BE2C (cell line): ENCODE measurements around the gene SELL.

Experiments used
- DNase-seq: peaks from one replicate; pipeline ENCODE4 v3.0.0-alpha.2; 2020
- H3K27me3 ChIP-seq: fragments of 250-450 bp; sonication (Bioruptor Pico); 2 replicates; pipeline ENCODE4 v1.5.1; 2020; ENCODE audit warnings: mild to moderate bottlenecking
- H3K36me3 ChIP-seq: fragments of 250-450 bp; sonication (Bioruptor Pico); 2 replicates; pipeline ENCODE4 v1.5.1; 2020; ENCODE audit warnings: mild to moderate bottlenecking
- H3K4me1 ChIP-seq: fragments of 250-450 bp; sonication (Bioruptor Pico); 2 replicates; pipeline ENCODE4 v1.5.1; 2020
- H3K4me3 ChIP-seq: 2 replicates; pipeline ENCODE4 v1.5.1; 2011; ENCODE audit warnings: low read depth, low read length
- H3K9me3 ChIP-seq: fragments of 250-450 bp; sonication (Bioruptor Pico); 2 replicates; pipeline ENCODE4 v1.5.1; 2020
- CTCF ChIP-seq: IDR thresholded peaks from 2 replicates; pipeline ENCODE4 v1.5.1; 2012; ENCODE audit warnings: mild to moderate bottlenecking, low read depth, low read length

Gene SELL

DNA sequence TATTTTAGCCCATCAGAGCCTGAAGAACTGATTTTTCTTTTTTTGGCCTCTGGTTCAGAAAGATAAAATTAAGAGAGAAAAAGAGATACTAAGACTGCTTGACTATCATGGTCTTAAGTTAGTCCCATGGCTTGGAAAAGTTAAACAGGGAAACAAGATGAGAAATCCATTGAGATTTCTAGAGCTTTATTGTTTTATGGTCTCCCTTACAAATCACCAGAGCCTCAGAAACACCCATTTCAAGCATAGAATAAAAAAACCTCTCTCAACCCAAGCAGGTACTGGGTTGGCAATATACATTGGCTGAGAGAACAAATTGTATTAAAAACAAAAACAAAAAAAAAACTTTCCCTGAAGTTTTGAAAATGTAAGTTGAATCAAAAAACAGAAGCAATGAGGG is 18.6 kb upstream of the SELL start:
- Histone ChIP-seq H3K27me3 (peaks cover 22% of the 10 kb centered on the region), H3K36me3 (no peaks in the 10 kb centered on the region), H3K9me3 (no peaks in the 10 kb centered on the region), H3K4me1 (no peaks in the 10 kb centered on the region), H3K4me3 (no peak overlapping the region)
- TF ChIP-seq CTCF, result no peak
- no peak for DNase-seq

DNA sequence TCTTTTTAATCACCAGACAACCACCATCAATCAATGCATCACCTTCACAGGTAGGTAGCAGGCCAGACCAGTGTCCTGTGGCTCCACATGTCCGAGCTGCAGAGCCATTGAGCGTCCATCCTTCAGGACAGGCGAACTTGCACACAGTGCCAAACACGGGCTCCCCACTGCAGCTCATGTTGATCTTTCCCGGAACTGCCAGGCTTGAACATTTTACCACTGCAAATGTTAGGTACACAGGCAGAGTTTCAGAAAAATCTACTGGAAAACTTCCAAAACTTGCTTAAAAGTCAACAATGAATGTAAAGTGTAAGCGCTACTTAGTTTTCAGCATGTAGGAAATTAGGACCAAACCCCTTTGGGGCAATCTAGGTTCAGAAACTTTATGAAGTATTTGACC is 15.9 kb upstream of the SELL start:
- Histone ChIP-seq H3K4me1 (no peaks in the 10 kb centered on the region), H3K27me3 (peaks cover 22% of the 10 kb centered on the region), H3K9me3 (no peaks in the 10 kb centered on the region), H3K36me3 (no peaks in the 10 kb centered on the region), H3K4me3 (no peak overlapping the region)
- TF ChIP-seq CTCF, result no peak
- DNase-seq, result no peak

GRCh38 chr1:169726851-169727250 is 15.4 kb upstream of the SELL start:
- Histone ChIP-seq H3K27me3 (peaks cover 22% of the 10 kb centered on the region), H3K36me3 (no peaks in the 10 kb centered on the region), H3K4me3 (no peak overlapping the region), H3K9me3 (no peaks in the 10 kb centered on the region), H3K4me1 (no peaks in the 10 kb centered on the region)
- no peak for TF ChIP-seq CTCF
- DNase-seq, result no peak

DNA sequence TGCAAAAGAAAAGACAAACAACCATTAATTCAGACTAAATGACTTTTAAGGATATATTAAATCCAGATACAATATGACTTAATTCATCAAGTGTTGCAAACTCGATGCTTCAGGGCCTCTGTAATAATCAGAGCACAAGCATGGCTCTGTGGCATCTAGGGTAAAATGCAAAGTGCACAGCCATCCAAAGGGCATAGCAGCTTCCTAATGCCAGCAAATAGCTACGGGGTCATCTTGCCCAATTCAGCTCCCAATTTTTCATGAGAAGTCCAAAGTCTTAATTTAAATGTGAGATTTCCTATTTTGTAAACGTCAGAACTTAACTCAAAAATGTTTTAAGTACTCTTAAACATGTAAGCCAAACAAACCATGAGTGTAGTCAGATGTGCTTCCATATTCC is 14.5 kb upstream of the SELL start:
- H3K4me3 ChIP-seq, result no peak overlapping the region
- H3K4me1 ChIP-seq, result no peaks in the 10 kb centered on the region
- DNase-seq, result no peak
- no peaks in the 10 kb centered on the region for H3K36me3 ChIP-seq
- no peak for TF ChIP-seq CTCF
- no peaks in the 10 kb centered on the region for H3K9me3 ChIP-seq
- peaks cover 19% of the 10 kb centered on the region for H3K27me3 ChIP-seq

- TF ChIP-seq CTCF, result no peak
- Histone ChIP-seq H3K9me3 (no peaks in the 10 kb centered on the region), H3K36me3 (no peaks in the 10 kb centered on the region), H3K4me3 (no peak overlapping the region), H3K27me3 (peaks cover 19% of the 10 kb centered on the region), H3K4me1 (no peaks in the 10 kb centered on the region)
- DNase-seq, result no peak
Observed at GRCh38 chr1:169724168-169724567, 12.7 kb upstream of the SELL start.

GRCh38 chr1:169723763-169724162 is 12.3 kb upstream of the SELL start:
- H3K4me1 ChIP-seq, result no peaks in the 10 kb centered on the region
- no peak overlapping the region for H3K4me3 ChIP-seq
- H3K36me3 ChIP-seq, result no peaks in the 10 kb centered on the region
- no peaks in the 10 kb centered on the region for H3K9me3 ChIP-seq
- no peak for TF ChIP-seq CTCF
- peaks cover 19% of the 10 kb centered on the region for H3K27me3 ChIP-seq
- no peak for DNase-seq
